OCI-LY7 (cell line): ENCODE data around the gene DUSP15. TPM values are rescaled to one million over a fixed set of nuclear protein-coding genes. Genes with fewer than 3 reads are reported as not detected.

Experiments used
- BruUV-seq: library from RNA; stranded (reverse); fragments of 400-500 nt; replicated peaks from 2 replicates; lab custom pipeline; 2021; lab: Mats Ljungman, UMichigan
- CTCF ChIA-PET: fragments of 300-600 bp; sonication (Branson Sonifier 250); formaldehyde crosslinking; loops from one replicate; lab custom pipeline; 2022; ENCODE audit warnings: antibody characterized with exemption; ENCODE audit not compliant: unreplicated experiment; lab: Charles Lee
- POLR2A ChIA-PET: fragments of 300-600 bp; sonication (Branson Sonifier 250); formaldehyde crosslinking; loops from one replicate; lab custom pipeline; 2022; ENCODE audit warnings: antibody characterized with exemption; lab: Charles Lee
- DNase-seq: peaks from one replicate; pipeline ENCODE4 v3.0.0-alpha.2; 2015; ENCODE audit warnings: low spot score
- H2AFZ ChIP-seq: fragments of 200-600 bp; sonication (generic), shearing (Covaris generic); 2 replicates; pipeline ENCODE4 v1.6.1; 2014; ENCODE audit warnings: mild to moderate bottlenecking, antibody characterized with exemption, low read length, moderate library complexity
- H3K27ac ChIP-seq: fragments of 200-600 bp; sonication (generic); 2 replicates; pipeline ENCODE4 v1.5.1; 2014; ENCODE audit warnings: mixed run types, low read depth, mild to moderate bottlenecking, moderate library complexity, low read length, inconsistent platforms; ENCODE audit not compliant: poor library complexity, severe bottlenecking
- H3K36me3 ChIP-seq: fragments of 200-600 bp; sonication (generic); 2 replicates; pipeline ENCODE4 v1.6.1; 2014; ENCODE audit warnings: mild to moderate bottlenecking, antibody characterized with exemption, low read length, moderate library complexity, mixed read lengths; ENCODE audit not compliant: insufficient read depth
- H3K4me1 ChIP-seq: fragments of 200-600 bp; sonication (generic); 2 replicates; pipeline ENCODE4 v1.5.1; 2014; ENCODE audit warnings: mild to moderate bottlenecking, low read length; ENCODE audit not compliant: insufficient read depth, poor library complexity, severe bottlenecking
- H3K4me2 ChIP-seq: fragments of 200-600 bp; sonication (generic); 2 replicates; pipeline ENCODE4 v1.6.1; 2014; ENCODE audit warnings: mild to moderate bottlenecking, low read length
- H3K4me3 ChIP-seq: fragments of 200-600 bp; sonication (generic); 2 replicates; pipeline ENCODE4 v1.5.1; 2014; ENCODE audit warnings: mild to moderate bottlenecking, low read depth, low read length; ENCODE audit not compliant: poor library complexity, severe bottlenecking
- H3K79me2 ChIP-seq: fragments of 200-600 bp; sonication (generic); 2 replicates; pipeline ENCODE4 v1.6.1; 2016; ENCODE audit warnings: low read depth, mild to moderate bottlenecking, low read length, moderate library complexity, mixed read lengths; ENCODE audit not compliant: insufficient read depth
- H3K9me2 ChIP-seq: fragments of 200-600 bp; sonication (generic); 2 replicates; pipeline ENCODE4 v1.6.1; 2016; ENCODE audit warnings: mild to moderate bottlenecking, low read length, mixed read lengths; ENCODE audit not compliant: insufficient read depth
- H3K9me3 ChIP-seq: fragments of 200-600 bp; sonication (generic); 2 replicates; pipeline ENCODE4 v1.6.1; 2014; ENCODE audit warnings: mild to moderate bottlenecking, mixed run types, low read length, mixed read lengths
- H4K20me1 ChIP-seq: fragments of 200-600 bp; sonication (generic); 2 replicates; pipeline ENCODE4 v1.6.1; 2014; ENCODE audit warnings: mild to moderate bottlenecking, antibody characterized with exemption, low read length, moderate library complexity, mixed read lengths; ENCODE audit not compliant: insufficient read depth
- EZH2phosphoT487 ChIP-seq: fragments of 200-600 bp; sonication (generic); IDR thresholded peaks from 2 replicates; pipeline ENCODE4 v1.6.1; 2018; ENCODE audit warnings: low read depth, borderline replicate concordance, mild to moderate bottlenecking, mixed run types, antibody characterized with exemption, low read length, moderate library complexity, mixed read lengths
- intact Hi-C: fragments of 100-400 bp; cut with micrococcal nuclease; formaldehyde crosslinking; loops from one replicate; pipeline ENCODE4 v1.10.0; 2022; ENCODE audit not compliant: unreplicated experiment
- total RNA-seq, 2 experiments: library from RNA; depleted of rRNA in 1 of 2; stranded (reverse); fragments of >200 nt in 1 of 2; shearing (Covaris generic) in 1 of 2; gene quantifications; 2 replicates each; pipeline ENCODE4 v1.2.3, GENCODE V29; 2014 to 2022
- TF ChIP-seq, protein P1 (sequence below): fragments of 200-600 bp; sonication (generic); conservative IDR thresholded peaks from 2 replicates; pipeline ENCODE4 v1.5.1; 2014; ENCODE audit warnings: mild to moderate bottlenecking, antibody characterized with exemption, low read length, moderate library complexity, mixed read lengths

DUSP15 gene
- total RNA-seq, 2 experiments from 2014 or later = 0.19 to 0.61 TPM

- Histone ChIP-seq H3K9me2 (no peaks in the 10 kb centered on the region), H2AFZ (no peak overlapping the region), H4K20me1 (no peaks in the 10 kb centered on the region), H3K4me3 (no peak overlapping the region), H3K36me3 (no peaks in the 10 kb centered on the region), H3K79me2 (no peaks in the 10 kb centered on the region), H3K9me3 (no peaks in the 10 kb centered on the region), H3K4me2 (no peak overlapping the region), H3K4me1 (peaks cover 5% of the 10 kb centered on the region), H3K27ac (no peak overlapping the region)
- no peak for DNase-seq
- intact Hi-C loops = loop anchor here (5.0 kb wide), 1 partner anchor 164 kb away; no protein-coding TSS in a partner anchor
- POLR2A ChIA-PET = interaction anchor here (0.5 kb wide), 1 partner anchor 20 kb away, joined by 3 read pairs; no protein-coding TSS in a partner anchor
- no TSS peak for BruUV-seq
- CTCF ChIA-PET = interaction anchor here (0.6 to 1.0 kb wide), 14 partner anchors 10 to 603 kb away, joined by 3 to 17 read pairs (median 4); no protein-coding TSS in a partner anchor
- no peak for TF ChIP-seq EZH2phosphoT487
- TF ChIP-seq, protein P1, sequence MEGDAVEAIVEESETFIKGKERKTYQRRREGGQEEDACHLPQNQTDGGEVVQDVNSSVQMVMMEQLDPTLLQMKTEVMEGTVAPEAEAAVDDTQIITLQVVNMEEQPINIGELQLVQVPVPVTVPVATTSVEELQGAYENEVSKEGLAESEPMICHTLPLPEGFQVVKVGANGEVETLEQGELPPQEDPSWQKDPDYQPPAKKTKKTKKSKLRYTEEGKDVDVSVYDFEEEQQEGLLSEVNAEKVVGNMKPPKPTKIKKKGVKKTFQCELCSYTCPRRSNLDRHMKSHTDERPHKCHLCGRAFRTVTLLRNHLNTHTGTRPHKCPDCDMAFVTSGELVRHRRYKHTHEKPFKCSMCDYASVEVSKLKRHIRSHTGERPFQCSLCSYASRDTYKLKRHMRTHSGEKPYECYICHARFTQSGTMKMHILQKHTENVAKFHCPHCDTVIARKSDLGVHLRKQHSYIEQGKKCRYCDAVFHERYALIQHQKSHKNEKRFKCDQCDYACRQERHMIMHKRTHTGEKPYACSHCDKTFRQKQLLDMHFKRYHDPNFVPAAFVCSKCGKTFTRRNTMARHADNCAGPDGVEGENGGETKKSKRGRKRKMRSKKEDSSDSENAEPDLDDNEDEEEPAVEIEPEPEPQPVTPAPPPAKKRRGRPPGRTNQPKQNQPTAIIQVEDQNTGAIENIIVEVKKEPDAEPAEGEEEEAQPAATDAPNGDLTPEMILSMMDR = no peak
These were observed 16.8 kb downstream of the DUSP15 start for GRCh38 chr20:31853481-31853880.

- Histone ChIP-seq H3K4me3 (no peak overlapping the region), H3K9me3 (no peaks in the 10 kb centered on the region), H3K4me2 (no peak overlapping the region), H3K4me1 (no peaks in the 10 kb centered on the region), H4K20me1 (no peaks in the 10 kb centered on the region), H2AFZ (no peak overlapping the region), H3K27ac (no peak overlapping the region), H3K9me2 (no peaks in the 10 kb centered on the region), H3K36me3 (no peaks in the 10 kb centered on the region), H3K79me2 (no peaks in the 10 kb centered on the region)
- no peak for TF ChIP-seq EZH2phosphoT487
- TF ChIP-seq, protein P1 = no peak
- ChIA-PET POLR2A (interaction anchor here (0.5 to 0.6 kb wide), 2 partner anchors 104 to 1653 kb away, joined by 3 to 4 read pairs; no protein-coding TSS in a partner anchor), CTCF (interaction anchor here (0.6 to 1.3 kb wide), 3 partner anchors 9 to 148 kb away, joined by 3 to 4 read pairs (median 4); no protein-coding TSS in a partner anchor)
- intact Hi-C loops = loop anchor here (5.0 kb wide), 1 partner anchor 166 kb away; no protein-coding TSS in a partner anchor
- BruUV-seq = no TSS peak
- no peak for DNase-seq
These were observed 18.9 kb downstream of the DUSP15 start for GRCh38 chr20:31851240-31851955.
